HG02759 (cell line): ENCODE measurements around the gene FHIT.
"Not testable (repeated sequence)": the region's sequence is repeated elsewhere in the genome, so short reads cannot be mapped to it uniquely, and the experiment has no call there.

ENCODE experiments used
- ATAC-seq: cut with Tn5 transposase; IDR thresholded peaks from one replicate; pipeline ENCODE4 v1.9.1; 2021; ENCODE audit warnings: mild to moderate bottlenecking, moderate library complexity; ENCODE audit not compliant: unreplicated experiment

The FHIT gene

GRCh38 chr3:60737633-60738399, 513.4 kb downstream of the FHIT start:
- ATAC-seq: no peak

GRCh38 chr3:60730371-60730770, 520.9 kb downstream of the FHIT start:
- ATAC-seq: no peak

- ATAC-seq: no peak
Measured at GRCh38 chr3:60729056-60729455, 522.2 kb downstream of the FHIT start.

- no peak for ATAC-seq
Measured at GRCh38 chr3:60728006-60728405, 523.2 kb downstream of the FHIT start.

- no peak for ATAC-seq
Measured at GRCh38 chr3:60720736-60721135, 530.5 kb downstream of the FHIT start.

GRCh38 chr3:60716573-60716972, 534.7 kb downstream of the FHIT start:
- no peak for ATAC-seq

- ATAC-seq: no peak
Measured at GRCh38 chr3:60708191-60708975, 542.9 kb downstream of the FHIT start.

GRCh38 chr3:60707452-60708020, 543.7 kb downstream of the FHIT start:
- no peak for ATAC-seq

- no peak for ATAC-seq
Measured at GRCh38 chr3:60703956-60704736, 547.1 kb downstream of the FHIT start.

- no peak for ATAC-seq
Measured at GRCh38 chr3:60703008-60703407, 548.2 kb downstream of the FHIT start.

- ATAC-seq: no peak
Measured at GRCh38 chr3:60698117-60698516, 553.1 kb downstream of the FHIT start.

GRCh38 chr3:60697132-60697531, 554.1 kb downstream of the FHIT start:
- ATAC-seq: no peak

- no peak for ATAC-seq
Measured at GRCh38 chr3:60696428-60697125, 554.7 kb downstream of the FHIT start.

- ATAC-seq: no peak
Measured at GRCh38 chr3:60675424-60675823, 575.8 kb downstream of the FHIT start.

GRCh38 chr3:60674870-60675269, 576.4 kb downstream of the FHIT start:
- no peak for ATAC-seq

- no peak for ATAC-seq
Measured at GRCh38 chr3:60673123-60673522, 578.1 kb downstream of the FHIT start.

GRCh38 chr3:60672337-60672736, 578.9 kb downstream of the FHIT start:
- not testable (repeated sequence) for ATAC-seq

GRCh38 chr3:60669636-60670035, 581.6 kb downstream of the FHIT start:
- ATAC-seq: no peak

- ATAC-seq: no peak
Measured at GRCh38 chr3:60660026-60660425, 591.2 kb downstream of the FHIT start.

- ATAC-seq: no peak
Measured at GRCh38 chr3:60659098-60659497, 592.2 kb downstream of the FHIT start.

GRCh38 chr3:60657972-60658371, 593.3 kb downstream of the FHIT start:
- ATAC-seq: peak; percentile 84
